ENCODE measurements around the gene ABCB9.

The ABCB9 gene

GRCh38 chr12:122994781-122995502 lies 28.7 kb upstream of the ABCB9 start:
- DNase-seq = no peak

- no peak for DNase-seq
Measured at GRCh38 chr12:122994140-122994675, 27.9 kb upstream of the ABCB9 start.

GRCh38 chr12:122992386-122992785 lies 26.1 kb upstream of the ABCB9 start:
- DNase-seq = no peak

GRCh38 chr12:122991623-122992275 lies 25.5 kb upstream of the ABCB9 start:
- DNase-seq = no peak

GRCh38 chr12:122990961-122991622 lies 24.8 kb upstream of the ABCB9 start:
- DNase-seq = no peak

GRCh38 chr12:122990561-122990960 lies 24.3 kb upstream of the ABCB9 start:
- DNase-seq = no peak

GRCh38 chr12:122989874-122990419 lies 23.7 kb upstream of the ABCB9 start:
- DNase-seq = no peak

- no peak for DNase-seq
Measured at GRCh38 chr12:122989225-122989839, 23.1 kb upstream of the ABCB9 start.

- no peak for DNase-seq
Measured at GRCh38 chr12:122988612-122989212, 22.4 kb upstream of the ABCB9 start.

GRCh38 chr12:122988036-122988435 lies 21.8 kb upstream of the ABCB9 start:
- no peak for DNase-seq

GRCh38 chr12:122987086-122987951 lies 21.1 kb upstream of the ABCB9 start:
- DNase-seq = no peak

- DNase-seq = no peak
Measured at GRCh38 chr12:122986258-122986871, 20.1 kb upstream of the ABCB9 start.

GRCh38 chr12:122985338-122986257 lies 19.3 kb upstream of the ABCB9 start:
- no peak for DNase-seq

GRCh38 chr12:122984612-122985337 lies 18.5 kb upstream of the ABCB9 start:
- DNase-seq = no peak

GRCh38 chr12:122983789-122984515 lies 17.7 kb upstream of the ABCB9 start:
- DNase-seq = no peak

GRCh38 chr12:122982963-122983788 lies 16.9 kb upstream of the ABCB9 start:
- no peak for DNase-seq

- no peak for DNase-seq
Measured at GRCh38 chr12:122982477-122982815, 16.2 kb upstream of the ABCB9 start.
